HEK293 (cell line): ENCODE measurements around the gene REC114.

Experiments
- CTCF ChIA-PET: fragments of 350-600 bp; formaldehyde crosslinking; extraction: SDS; loops from one replicate; lab custom pipeline; 2021; ENCODE audit warnings: antibody characterized with exemption; lab: Yijun Ruan, JAX
- POLR2A ChIA-PET: fragments of 300-600 bp; formaldehyde crosslinking; extraction: SDS; loops from one replicate; lab custom pipeline; 2020; ENCODE audit warnings: antibody characterized with exemption, inconsistent platforms; lab: Yijun Ruan, JAX
- H3K27ac ChIP-seq: fragments of 200-500 bp; sonication (Bioruptor generic); 2 replicates; pipeline ENCODE4 v1.5.1; 2014; ENCODE audit warnings: low read depth, low read length, control low read depth, inconsistent platforms; ENCODE audit errors: extremely low read depth
- H3K36me3 ChIP-seq, 2 experiments: fragments of 200-500 bp in 1 of 2; sonication (Bioruptor generic) in 1 of 2; 1 replicate in 1 of 2; 2 replicates in 1 of 2; pipeline ENCODE4 v1.5.1; 2014 to 2017; ENCODE audit warnings: inconsistent platforms in 2 of 2, low read length in 2 of 2; ENCODE audit not compliant: control insufficient read depth in 2 of 2, insufficient read depth in 1 of 2
- H3K4me1 ChIP-seq: fragments of 200-500 bp; sonication (Bioruptor generic); 2 replicates; pipeline ENCODE4 v1.5.1; 2014; ENCODE audit warnings: mild to moderate bottlenecking, low read length, inconsistent platforms; ENCODE audit not compliant: control insufficient read depth, insufficient read depth
- H3K4me3 ChIP-seq: 2 replicates; pipeline ENCODE4 v1.5.1; 2011; ENCODE audit warnings: low read depth, mild to moderate bottlenecking, control low read depth, low read length, moderate library complexity
- H3K9me3 ChIP-seq: fragments of 200-500 bp; sonication (Bioruptor generic); 2 replicates; pipeline ENCODE4 v1.5.1; 2014; ENCODE audit warnings: low read depth, low read length, inconsistent platforms; ENCODE audit not compliant: control insufficient read depth, insufficient read depth
- BCL11A ChIP-seq: fragments of 450-650 bp; formaldehyde crosslinking; IDR thresholded peaks from 2 replicates; pipeline ENCODE4 v1.5.1; 2016; ENCODE audit warnings: low read depth, missing biosample characterization, missing genetic modification characterization
- KLF9 ChIP-seq: fragments of 450-650 bp; formaldehyde crosslinking; IDR thresholded peaks from 2 replicates; pipeline ENCODE4 v1.5.1; 2016; ENCODE audit warnings: missing biosample characterization, missing genetic modification characterization, low read depth
- OSR2 ChIP-seq: fragments of 450-650 bp; formaldehyde crosslinking; IDR thresholded peaks from 2 replicates; pipeline ENCODE4 v1.5.1; 2016; ENCODE audit warnings: missing biosample characterization, missing genetic modification characterization
- OVOL3 ChIP-seq: fragments of 450-650 bp; formaldehyde crosslinking; IDR thresholded peaks from 2 replicates; pipeline ENCODE4 v1.5.1; 2016; ENCODE audit warnings: missing biosample characterization, missing genetic modification characterization
- SALL2 ChIP-seq: fragments of 450-650 bp; formaldehyde crosslinking; IDR thresholded peaks from 2 replicates; pipeline ENCODE4 v1.5.0; 2017; ENCODE audit warnings: missing biosample characterization, mild to moderate bottlenecking, missing genetic modification characterization, borderline replicate concordance
- SP2 ChIP-seq: fragments of 450-650 bp; formaldehyde crosslinking; IDR thresholded peaks from 2 replicates; pipeline ENCODE4 v1.5.1; 2016; ENCODE audit warnings: missing biosample characterization, missing genetic modification characterization
- SP3 ChIP-seq: fragments of 450-650 bp; formaldehyde crosslinking; IDR thresholded peaks from 2 replicates; pipeline ENCODE4 v1.5.1; 2016; ENCODE audit warnings: missing biosample characterization, missing genetic modification characterization
- ZFP37 ChIP-seq: fragments of 450-650 bp; formaldehyde crosslinking; IDR thresholded peaks from 2 replicates; pipeline ENCODE4 v1.5.1; 2016; ENCODE audit warnings: missing biosample characterization, missing genetic modification characterization
- ZNF112 ChIP-seq: fragments of 450-650 bp; formaldehyde crosslinking; IDR thresholded peaks from 2 replicates; pipeline ENCODE4 v1.5.0; 2017; ENCODE audit warnings: missing biosample characterization, missing genetic modification characterization
- ZNF121 ChIP-seq: fragments of 450-650 bp; formaldehyde crosslinking; IDR thresholded peaks from 2 replicates; pipeline ENCODE4 v1.5.1; 2016; ENCODE audit warnings: missing biosample characterization, missing genetic modification characterization
- ZNF146 ChIP-seq: fragments of 450-650 bp; formaldehyde crosslinking; IDR thresholded peaks from 2 replicates; pipeline ENCODE4 v1.5.1; 2016; ENCODE audit warnings: missing biosample characterization, missing genetic modification characterization
- ZNF23 ChIP-seq: fragments of 450-650 bp; formaldehyde crosslinking; IDR thresholded peaks from 2 replicates; pipeline ENCODE4 v1.5.1; 2016; ENCODE audit warnings: missing biosample characterization, missing genetic modification characterization, borderline replicate concordance
- ZNF544 ChIP-seq: fragments of 450-650 bp; formaldehyde crosslinking; IDR thresholded peaks from 2 replicates; pipeline ENCODE4 v1.5.0; 2017; ENCODE audit warnings: missing biosample characterization, missing genetic modification characterization
- ZNF549 ChIP-seq: fragments of 450-650 bp; IDR thresholded peaks from 2 replicates; pipeline ENCODE4 v1.5.1; 2018; ENCODE audit warnings: missing biosample characterization, missing genetic modification characterization, mild to moderate bottlenecking, inconsistent platforms, moderate library complexity
- ZNF621 ChIP-seq: fragments of 450-650 bp; formaldehyde crosslinking; IDR thresholded peaks from 2 replicates; pipeline ENCODE4 v1.5.1; 2017; ENCODE audit warnings: missing biosample characterization, missing genetic modification characterization
- ZNF654 ChIP-seq: fragments of 450-650 bp; formaldehyde crosslinking; IDR thresholded peaks from 2 replicates; pipeline ENCODE4 v1.5.1; 2016; ENCODE audit warnings: low read depth, missing biosample characterization, missing genetic modification characterization
- ZNF658 ChIP-seq: fragments of 450-650 bp; formaldehyde crosslinking; IDR thresholded peaks from 2 replicates; pipeline ENCODE4; 2016; ENCODE audit warnings: missing biosample characterization, missing genetic modification characterization
- ZNF664 ChIP-seq: fragments of 450-650 bp; formaldehyde crosslinking; IDR thresholded peaks from 2 replicates; pipeline ENCODE4 v1.5.1; 2016; ENCODE audit warnings: missing biosample characterization, missing genetic modification characterization
- ZNF707 ChIP-seq: fragments of 450-650 bp; formaldehyde crosslinking; IDR thresholded peaks from 2 replicates; pipeline ENCODE4 v1.5.1; 2016; ENCODE audit warnings: missing biosample characterization, missing genetic modification characterization
- ZNF747 ChIP-seq: fragments of 450-650 bp; formaldehyde crosslinking; IDR thresholded peaks from 2 replicates; pipeline ENCODE4 v1.5.1; 2016; ENCODE audit warnings: missing biosample characterization, missing genetic modification characterization
- ZXDB ChIP-seq: fragments of 450-650 bp; formaldehyde crosslinking; IDR thresholded peaks from 2 replicates; pipeline ENCODE4 v1.5.1; 2016; ENCODE audit warnings: missing biosample characterization, missing genetic modification characterization
- TF ChIP-seq, protein P1 (sequence below): fragments of 450-650 bp; formaldehyde crosslinking; IDR thresholded peaks from 2 replicates; pipeline ENCODE4 v1.5.1; 2016; ENCODE audit warnings: missing biosample characterization, missing genetic modification characterization
- TF ChIP-seq, protein P2 (sequence below): fragments of 450-650 bp; formaldehyde crosslinking; conservative IDR thresholded peaks from 2 replicates; pipeline ENCODE4 v1.5.1; 2016; ENCODE audit warnings: low read depth, missing biosample characterization, missing genetic modification characterization
- TF ChIP-seq, protein P3 (sequence below): fragments of 450-650 bp; formaldehyde crosslinking; IDR thresholded peaks from 2 replicates; pipeline ENCODE4 v1.5.1; 2016; ENCODE audit warnings: missing biosample characterization, missing genetic modification characterization, low read depth

Gene REC114

DNA sequence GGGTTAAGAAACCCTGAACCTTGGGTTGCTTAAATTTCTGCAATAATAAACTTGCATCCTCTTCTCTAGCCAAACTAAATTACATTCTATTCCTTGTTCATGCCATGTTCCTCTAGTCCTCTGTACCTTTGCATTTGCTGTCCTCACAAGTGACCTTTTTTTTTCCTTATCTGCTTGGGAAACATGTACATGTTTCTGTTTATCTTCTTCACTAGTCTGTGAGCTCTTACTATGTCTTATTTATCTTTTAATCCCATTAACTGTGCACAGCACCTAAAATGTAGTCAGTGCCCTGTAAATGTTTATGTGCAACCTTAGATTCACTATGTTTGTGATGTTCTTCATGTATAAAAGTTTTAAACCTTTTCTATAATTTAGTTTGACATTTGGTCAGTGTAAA is 61.9 kb downstream of the REC114 start:
- CTCF ChIA-PET, result no interaction called here
- Histone ChIP-seq H3K4me3 (no peak overlapping the region), H3K36me3 (no peaks in the 10 kb centered on the region), H3K4me1 (no peaks in the 10 kb centered on the region), H3K9me3 (no peaks in the 10 kb centered on the region), H3K27ac (no peak overlapping the region)
- TF ChIP-seq ZNF621 (tag by site-specific recombination), result no peak
- no peak for TF ChIP-seq ZNF112 (tag by site-specific recombination)
- no peak for TF ChIP-seq ZNF146 (tag by site-specific recombination)
- no peak for TF ChIP-seq OSR2 (tag by site-specific recombination)
- no peak for TF ChIP-seq BCL11A (tag by site-specific recombination)
- TF ChIP-seq ZNF23, result no peak
- POLR2A ChIA-PET, result no interaction called here

DNA sequence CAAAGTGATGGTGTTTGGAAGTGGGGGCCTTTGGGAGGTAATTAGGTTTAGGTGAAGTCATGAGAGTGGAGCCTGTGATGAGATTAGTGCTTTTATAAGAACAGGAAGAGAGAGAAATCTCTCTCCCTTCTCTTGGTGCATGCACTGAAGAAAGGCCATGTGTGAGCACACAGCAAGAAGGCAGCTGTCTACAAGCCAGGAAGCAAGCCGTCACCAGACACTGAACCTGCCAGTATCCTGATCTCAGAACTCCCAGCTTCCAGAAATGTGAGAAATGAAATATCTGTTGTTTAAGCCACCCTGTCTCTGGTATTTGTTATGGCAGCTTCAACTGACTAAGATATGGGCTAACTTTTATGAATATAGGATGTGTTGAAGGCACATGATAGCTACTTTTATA is 72.6 kb downstream of the REC114 start:
- no peak overlapping the region for H3K4me3 ChIP-seq
- no peak for TF ChIP-seq ZNF658 (tag by site-specific recombination)
- no peak for TF ChIP-seq ZNF747
- TF ChIP-seq, protein P1, sequence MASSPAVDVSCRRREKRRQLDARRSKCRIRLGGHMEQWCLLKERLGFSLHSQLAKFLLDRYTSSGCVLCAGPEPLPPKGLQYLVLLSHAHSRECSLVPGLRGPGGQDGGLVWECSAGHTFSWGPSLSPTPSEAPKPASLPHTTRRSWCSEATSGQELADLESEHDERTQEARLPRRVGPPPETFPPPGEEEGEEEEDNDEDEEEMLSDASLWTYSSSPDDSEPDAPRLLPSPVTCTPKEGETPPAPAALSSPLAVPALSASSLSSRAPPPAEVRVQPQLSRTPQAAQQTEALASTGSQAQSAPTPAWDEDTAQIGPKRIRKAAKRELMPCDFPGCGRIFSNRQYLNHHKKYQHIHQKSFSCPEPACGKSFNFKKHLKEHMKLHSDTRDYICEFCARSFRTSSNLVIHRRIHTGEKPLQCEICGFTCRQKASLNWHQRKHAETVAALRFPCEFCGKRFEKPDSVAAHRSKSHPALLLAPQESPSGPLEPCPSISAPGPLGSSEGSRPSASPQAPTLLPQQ (tag by site-specific recombination), result no peak
- TF ChIP-seq, protein P2, sequence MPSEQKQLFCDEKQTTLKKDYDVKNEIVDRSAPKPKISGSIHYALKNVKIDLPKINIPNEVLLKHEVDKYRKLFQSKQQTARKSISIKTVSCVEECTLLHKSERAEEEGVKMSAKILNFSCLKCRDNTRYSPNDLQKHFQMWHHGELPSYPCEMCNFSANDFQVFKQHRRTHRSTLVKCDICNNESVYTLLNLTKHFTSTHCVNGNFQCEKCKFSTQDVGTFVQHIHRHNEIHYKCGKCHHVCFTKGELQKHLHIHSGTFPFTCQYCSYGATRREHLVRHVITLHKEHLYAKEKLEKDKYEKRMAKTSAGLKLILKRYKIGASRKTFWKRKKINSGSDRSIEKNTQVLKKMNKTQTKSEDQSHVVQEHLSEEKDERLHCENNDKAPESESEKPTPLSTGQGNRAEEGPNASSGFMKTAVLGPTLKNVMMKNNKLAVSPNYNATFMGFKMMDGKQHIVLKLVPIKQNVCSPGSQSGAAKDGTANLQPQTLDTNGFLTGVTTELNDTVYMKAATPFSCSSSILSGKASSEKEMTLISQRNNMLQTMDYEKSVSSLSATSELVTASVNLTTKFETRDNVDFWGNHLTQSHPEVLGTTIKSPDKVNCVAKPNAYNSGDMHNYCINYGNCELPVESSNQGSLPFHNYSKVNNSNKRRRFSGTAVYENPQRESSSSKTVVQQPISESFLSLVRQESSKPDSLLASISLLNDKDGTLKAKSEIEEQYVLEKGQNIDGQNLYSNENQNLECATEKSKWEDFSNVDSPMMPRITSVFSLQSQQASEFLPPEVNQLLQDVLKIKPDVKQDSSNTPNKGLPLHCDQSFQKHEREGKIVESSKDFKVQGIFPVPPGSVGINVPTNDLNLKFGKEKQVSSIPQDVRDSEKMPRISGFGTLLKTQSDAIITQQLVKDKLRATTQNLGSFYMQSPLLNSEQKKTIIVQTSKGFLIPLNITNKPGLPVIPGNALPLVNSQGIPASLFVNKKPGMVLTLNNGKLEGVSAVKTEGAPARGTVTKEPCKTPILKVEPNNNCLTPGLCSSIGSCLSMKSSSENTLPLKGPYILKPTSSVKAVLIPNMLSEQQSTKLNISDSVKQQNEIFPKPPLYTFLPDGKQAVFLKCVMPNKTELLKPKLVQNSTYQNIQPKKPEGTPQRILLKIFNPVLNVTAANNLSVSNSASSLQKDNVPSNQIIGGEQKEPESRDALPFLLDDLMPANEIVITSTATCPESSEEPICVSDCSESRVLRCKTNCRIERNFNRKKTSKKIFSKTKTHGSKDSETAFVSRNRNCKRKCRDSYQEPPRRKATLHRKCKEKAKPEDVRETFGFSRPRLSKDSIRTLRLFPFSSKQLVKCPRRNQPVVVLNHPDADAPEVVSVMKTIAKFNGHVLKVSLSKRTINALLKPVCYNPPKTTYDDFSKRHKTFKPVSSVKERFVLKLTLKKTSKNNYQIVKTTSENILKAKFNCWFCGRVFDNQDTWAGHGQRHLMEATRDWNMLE (tag by site-specific recombination), result no peak
- H3K27ac ChIP-seq, result no peak overlapping the region
- POLR2A ChIA-PET, result no interaction called here
- H3K36me3 ChIP-seq, result no peaks in the 10 kb centered on the region
- CTCF ChIA-PET, result interaction anchor here (0.6 kb wide), 1 partner anchor 523 kb away, joined by 3 read pairs; no protein-coding TSS in a partner anchor
- peaks cover 8% of the 10 kb centered on the region for H3K4me1 ChIP-seq
- H3K9me3 ChIP-seq, result no peaks in the 10 kb centered on the region

DNA sequence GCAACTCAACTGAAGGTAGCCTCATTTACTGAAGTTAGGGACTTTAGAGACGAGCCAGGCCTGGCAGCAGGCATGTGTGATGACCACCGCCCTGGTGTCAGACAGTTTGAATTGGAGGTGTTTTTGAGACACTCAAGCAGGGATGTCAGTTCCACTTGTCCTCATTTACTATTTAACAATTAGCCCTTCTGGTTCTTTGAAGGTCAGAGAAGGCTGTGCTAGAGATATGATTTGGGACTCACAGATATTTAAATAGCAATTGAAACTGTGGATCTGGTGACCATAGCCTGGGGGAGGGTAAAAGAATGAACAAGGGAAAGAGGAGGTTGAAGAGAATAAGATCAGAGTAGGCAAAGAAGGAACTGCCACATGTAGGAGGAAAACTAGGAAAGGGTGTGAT is 74.6 kb downstream of the REC114 start:
- ChIA-PET CTCF (interaction anchor here (0.6 to 1.3 kb wide), 2 partner anchors 13 to 1054 kb away, joined by 3 to 5 read pairs; no protein-coding TSS in a partner anchor), POLR2A (no interaction called here)
- no peaks in the 10 kb centered on the region for H3K9me3 ChIP-seq
- no peak overlapping the region for H3K4me3 ChIP-seq
- no peak overlapping the region for H3K27ac ChIP-seq
- H3K36me3 ChIP-seq, result no peaks in the 10 kb centered on the region
- H3K4me1 ChIP-seq, result peaks cover 8% of the 10 kb centered on the region
- TF ChIP-seq, protein P3, sequence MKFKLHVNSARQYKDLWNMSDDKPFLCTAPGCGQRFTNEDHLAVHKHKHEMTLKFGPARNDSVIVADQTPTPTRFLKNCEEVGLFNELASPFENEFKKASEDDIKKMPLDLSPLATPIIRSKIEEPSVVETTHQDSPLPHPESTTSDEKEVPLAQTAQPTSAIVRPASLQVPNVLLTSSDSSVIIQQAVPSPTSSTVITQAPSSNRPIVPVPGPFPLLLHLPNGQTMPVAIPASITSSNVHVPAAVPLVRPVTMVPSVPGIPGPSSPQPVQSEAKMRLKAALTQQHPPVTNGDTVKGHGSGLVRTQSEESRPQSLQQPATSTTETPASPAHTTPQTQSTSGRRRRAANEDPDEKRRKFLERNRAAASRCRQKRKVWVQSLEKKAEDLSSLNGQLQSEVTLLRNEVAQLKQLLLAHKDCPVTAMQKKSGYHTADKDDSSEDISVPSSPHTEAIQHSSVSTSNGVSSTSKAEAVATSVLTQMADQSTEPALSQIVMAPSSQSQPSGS (tag by site-specific recombination), result no peak
- no peak for TF ChIP-seq ZXDB
- TF ChIP-seq ZNF121, result no peak
- no peak for TF ChIP-seq ZNF707 (tag by site-specific recombination)
- no peak for TF ChIP-seq ZFP37 (tag by site-specific recombination)
- TF ChIP-seq SP3 (tag by site-specific recombination), result no peak
- no peak for TF ChIP-seq SALL2 (tag by site-specific recombination)
- no peak for TF ChIP-seq KLF9
- no peak for TF ChIP-seq ZNF664 (tag by site-specific recombination)
- TF ChIP-seq ZNF654, result no peak
- TF ChIP-seq ZNF544, result no peak
- no peak for TF ChIP-seq OVOL3 (tag by site-specific recombination)
- no peak for TF ChIP-seq SP2 (tag by site-specific recombination)
- no peak for TF ChIP-seq ZNF549 (tag by site-specific recombination)
